NCI-H146 treated with DMSO at 0.1 percent for 48 hours (cell line): ENCODE data around the gene FUT9.

ENCODE experiments used
- DNase-seq: peaks from one replicate; lab custom pipeline; 2025; ENCODE audit not compliant: unreplicated experiment; lab: John Stamatoyannopoulos, UW

Gene FUT9

DNA sequence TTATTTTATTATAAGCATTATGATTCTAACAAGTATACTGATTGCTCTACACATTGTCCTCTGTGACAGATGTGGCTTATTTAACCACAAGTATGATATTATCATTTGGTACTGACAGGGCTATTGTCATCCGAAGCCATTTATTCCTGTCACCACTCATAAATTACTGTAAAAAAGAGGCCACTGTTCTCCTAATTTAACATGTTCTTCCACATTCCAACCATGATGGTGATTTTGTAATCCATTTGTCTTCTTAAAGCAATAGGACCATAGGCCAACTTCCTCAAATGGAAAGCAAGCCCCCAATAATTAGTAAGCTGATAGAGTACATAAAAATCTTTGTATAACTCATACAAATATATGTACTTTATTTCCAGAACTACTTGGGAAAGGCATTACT lies 50.6 kb downstream of the FUT9 start:
- no peak for DNase-seq

DNA sequence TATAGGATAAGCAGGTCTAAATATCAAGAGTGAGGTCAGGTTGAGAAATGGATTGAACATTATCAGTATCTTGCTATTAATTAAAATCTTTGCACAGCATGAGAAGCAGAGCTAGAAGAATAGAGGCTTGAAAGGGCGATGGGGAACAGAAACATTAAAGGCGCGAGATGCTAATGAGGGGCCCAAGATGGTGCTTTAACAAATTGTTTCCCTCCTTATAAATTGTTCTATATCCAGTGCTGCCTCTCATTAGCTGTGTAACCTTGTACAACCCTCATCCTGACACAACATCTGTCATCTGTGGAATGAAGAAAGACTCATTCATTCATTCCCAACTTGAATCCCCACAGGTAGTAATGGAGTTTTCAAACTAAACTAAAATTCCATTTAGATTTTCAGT lies 57.8 kb downstream of the FUT9 start:
- DNase-seq, result no peak

DNA sequence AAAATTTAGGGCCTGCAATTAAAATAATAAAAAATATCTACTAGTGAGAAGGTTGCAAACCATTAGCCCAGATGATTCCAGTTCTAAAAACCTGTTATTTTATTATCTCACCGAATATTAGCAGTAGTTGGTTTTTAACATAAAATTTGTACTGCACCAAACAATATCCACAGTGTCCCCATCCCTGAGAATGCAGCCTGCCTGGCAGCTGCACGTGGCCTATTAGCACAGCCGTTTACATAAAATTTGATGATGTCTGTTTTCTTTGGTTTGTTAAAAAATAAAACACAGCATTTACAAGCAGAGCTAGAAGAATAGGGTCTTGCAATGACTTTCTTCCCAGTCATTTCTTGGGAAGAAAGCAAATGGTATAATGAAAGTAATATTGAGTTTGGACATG lies 58.2 kb downstream of the FUT9 start:
- DNase-seq, result no peak

DNA sequence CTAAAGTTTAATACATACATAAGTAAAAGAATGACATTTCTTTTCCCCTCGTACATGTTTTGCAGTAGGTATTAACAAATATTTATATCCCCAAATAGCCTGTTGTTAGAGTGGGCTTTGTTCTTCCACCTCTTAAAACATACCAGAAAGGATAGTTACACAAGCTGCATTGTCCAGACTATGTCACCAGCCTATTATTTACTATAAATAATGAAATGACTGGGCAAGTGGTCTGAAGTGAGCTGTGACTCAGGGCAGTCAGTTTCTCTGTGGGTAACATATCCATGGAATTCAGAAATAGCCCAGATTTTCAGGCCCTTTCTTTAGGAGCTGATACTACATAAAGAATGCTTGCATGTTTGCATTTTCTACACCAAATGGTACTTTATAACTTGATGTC lies 60.1 kb downstream of the FUT9 start:
- no peak for DNase-seq

DNA sequence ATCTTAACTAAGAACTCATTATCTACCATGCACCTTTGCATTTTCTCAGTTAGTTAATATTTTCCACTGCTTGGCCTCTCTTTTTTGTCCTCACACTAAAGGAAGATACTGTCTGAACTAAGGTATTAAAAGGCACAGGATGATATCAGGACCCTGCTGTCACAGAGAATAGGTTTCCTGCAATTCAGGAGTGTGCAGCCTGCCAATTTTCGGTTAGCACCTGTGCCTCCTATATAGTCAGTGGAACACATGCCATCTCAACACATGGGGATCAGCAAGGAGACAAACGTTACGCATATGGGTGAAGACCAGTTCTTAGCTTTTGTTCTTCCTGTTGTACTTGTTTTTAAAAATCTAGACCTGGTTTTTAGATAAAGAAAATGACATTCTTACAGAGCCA lies 71.0 kb downstream of the FUT9 start:
- no peak for DNase-seq

DNA sequence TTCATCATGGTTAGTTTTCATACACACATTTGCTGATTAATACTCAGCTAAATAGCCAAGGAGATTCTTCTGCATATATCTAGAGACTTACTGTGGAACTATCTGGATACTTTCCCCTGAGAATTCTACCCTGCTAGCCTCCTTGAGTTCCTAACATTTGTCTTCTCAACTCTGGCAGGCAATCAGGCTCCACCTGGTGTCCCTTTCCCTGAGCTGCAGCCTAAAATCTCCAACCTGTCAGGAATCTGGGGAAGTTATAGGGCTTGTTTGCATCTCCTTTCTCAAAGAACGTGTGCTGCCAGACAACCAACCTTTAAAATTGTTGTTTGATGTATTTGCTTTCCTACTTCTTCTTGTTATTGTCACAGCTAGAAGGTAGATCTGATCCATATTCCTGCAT lies 73.4 kb downstream of the FUT9 start:
- DNase-seq, result no peak

DNA sequence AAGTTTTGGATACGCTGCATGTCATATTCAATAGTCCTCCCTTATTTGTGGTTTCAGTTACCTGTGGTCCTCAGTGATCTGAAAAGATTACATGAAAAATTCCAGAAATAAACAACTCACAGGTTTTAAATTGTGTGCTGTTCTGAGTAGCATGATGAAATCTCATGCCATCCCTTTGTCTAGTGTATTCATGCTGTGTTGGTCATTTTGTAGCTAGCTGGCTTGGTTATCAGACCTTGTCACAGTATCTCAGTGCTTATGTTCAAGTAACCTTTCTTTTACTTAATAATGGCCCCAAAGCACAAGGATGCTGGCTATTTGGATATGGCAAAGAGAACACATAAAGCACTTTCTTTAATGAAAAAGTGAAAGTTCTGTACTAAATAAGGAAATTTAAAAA lies 78.3 kb downstream of the FUT9 start:
- no peak for DNase-seq

DNA sequence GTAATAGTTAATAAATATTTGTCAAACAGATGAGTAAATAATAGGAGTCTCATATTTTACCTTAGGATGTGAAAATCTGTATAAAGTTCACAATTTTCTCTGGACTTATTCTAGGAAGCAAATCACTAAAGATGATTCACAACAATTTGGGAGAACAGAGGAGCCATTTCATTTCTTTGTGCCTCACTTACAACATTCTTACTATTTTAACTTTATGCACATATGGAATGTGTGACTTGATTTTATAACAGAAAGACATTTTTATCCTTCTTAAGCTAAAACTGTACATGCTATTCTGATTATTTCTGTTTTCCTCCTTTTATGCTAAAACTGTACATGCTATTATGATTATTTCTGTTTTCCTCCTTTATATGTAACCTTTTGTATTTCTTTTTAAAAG lies 83.3 kb downstream of the FUT9 start:
- no peak for DNase-seq

DNA sequence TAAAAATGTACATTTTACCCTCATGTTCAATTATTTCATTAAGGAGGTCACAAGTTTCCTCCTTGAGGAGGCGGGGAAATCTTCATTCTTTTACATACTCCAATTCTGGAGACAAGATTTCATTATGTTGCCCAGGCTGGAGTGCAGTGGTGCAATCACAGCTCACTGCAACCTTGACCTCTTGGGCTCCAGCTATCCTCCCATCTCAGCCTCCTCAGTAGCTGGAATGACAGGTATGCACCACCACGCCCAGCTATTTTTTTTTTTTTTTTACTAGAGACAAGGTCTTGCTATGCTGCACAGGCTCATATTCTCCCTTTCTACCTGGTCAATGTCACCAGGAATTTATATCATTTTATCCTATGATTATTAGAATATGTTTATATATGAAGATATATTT lies 85.8 kb downstream of the FUT9 start:
- no peak for DNase-seq

DNA sequence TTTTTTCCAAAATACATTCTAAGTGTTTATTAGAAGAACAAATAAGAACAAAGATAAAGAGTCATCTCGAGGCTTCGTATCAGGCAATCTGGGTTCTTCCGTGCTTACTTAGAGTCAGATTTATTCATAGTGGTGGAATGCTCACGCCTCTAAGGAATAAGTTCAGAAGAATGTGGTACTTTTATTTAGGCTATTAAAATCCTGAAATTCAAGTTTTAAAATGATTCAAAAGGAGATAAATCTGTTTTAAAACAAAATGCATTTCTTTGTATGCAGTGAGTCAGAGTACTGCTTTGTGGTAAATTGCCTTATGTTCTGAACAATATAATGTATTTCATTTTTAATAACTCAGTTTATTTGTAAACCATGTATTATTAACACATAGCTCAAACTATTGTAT lies 89.1 kb downstream of the FUT9 start:
- no peak for DNase-seq

DNA sequence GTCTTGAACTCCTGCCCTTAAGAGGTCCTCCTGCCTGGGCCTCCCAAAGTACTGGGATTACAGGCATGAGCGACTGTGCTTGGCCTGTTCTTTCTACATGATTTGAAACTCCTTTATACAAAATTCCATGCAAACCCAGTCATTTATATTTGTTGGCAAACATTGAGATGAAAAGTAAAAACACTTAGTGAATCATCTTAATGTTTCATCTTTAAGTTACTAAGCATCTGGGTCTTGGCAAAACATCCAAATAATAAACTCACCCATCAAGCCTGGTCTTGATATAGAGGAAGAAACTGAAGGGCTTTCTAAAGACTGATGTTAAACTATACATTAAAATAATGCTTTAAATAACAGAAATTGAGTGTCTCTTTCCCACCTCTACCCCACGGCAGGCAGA lies 95.1 kb downstream of the FUT9 start:
- no peak for DNase-seq

DNA sequence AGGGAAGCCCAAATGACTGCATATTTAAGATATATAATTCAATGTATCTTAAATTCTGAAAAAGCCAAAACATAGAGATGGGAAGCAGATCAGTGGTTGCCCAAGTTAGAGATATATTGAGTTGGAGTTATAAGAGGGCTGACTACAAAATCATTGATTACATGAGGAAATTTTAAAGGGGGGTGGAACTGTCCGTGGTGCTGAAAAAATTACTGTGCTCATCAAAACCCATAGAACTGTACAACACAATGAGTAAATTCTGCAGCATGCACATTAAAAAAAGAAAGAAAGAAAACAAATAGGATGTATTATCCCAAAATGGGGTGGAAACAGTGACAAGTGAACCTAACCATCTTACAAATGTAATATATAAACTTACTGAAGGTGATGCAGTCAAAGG lies 100.9 kb downstream of the FUT9 start:
- DNase-seq, result no peak

DNA sequence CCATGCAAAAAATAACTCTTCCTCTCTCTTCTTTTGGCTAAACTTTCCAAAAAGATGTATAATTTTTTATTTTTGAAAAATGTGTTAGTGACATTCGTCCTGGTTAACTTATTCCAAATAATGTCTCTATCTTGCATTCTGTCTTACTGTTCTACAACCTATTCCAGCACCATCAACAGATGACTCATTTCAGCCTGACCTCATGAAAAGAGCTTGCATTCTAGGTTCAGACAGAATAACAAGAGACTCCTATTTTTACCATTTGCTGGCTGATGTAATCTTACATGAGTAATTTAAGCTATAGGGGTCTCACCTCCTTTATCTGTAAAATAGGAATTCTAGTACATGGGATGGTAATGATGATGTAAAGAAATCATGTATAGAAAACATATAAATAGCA lies 109.0 kb downstream of the FUT9 start:
- no peak for DNase-seq

DNA sequence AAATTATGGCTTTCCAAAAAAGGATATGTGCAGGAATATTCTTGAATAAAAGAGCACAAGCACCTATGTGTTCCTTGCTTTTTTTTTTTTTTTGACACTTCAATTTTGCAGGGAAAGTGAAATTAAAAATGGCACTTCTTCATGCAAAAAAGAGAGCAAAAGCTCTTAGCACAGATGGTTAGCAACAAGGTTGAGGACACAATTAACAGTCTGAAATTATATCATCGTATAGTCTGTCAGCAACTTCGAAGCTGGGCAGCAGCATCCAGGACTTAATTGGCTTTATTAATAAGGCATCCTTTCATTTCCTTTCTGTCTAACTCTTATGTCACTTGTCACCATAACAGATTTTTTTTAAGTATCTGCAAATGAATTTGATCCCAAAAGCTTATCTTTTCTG lies 122.6 kb downstream of the FUT9 start:
- no peak for DNase-seq

DNA sequence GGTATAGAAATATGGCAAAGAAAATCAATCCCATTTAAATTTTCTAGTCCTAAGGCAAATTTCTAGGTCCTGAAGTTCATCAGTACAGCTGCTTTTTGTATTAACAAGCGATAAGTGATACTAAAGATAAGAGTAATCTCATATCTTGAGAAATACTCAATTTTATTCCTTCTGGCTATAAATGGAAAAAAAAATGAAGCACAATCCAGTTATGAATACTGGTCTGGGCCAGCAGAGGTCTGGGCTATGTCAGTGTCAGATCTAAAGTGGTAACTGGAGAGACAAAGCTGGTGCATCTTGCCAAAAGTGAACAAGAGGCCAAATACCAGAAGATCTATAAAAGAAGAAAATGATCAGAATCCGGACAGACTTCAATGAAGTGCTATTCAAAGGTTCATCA lies 126.4 kb downstream of the FUT9 start:
- no peak for DNase-seq

DNA sequence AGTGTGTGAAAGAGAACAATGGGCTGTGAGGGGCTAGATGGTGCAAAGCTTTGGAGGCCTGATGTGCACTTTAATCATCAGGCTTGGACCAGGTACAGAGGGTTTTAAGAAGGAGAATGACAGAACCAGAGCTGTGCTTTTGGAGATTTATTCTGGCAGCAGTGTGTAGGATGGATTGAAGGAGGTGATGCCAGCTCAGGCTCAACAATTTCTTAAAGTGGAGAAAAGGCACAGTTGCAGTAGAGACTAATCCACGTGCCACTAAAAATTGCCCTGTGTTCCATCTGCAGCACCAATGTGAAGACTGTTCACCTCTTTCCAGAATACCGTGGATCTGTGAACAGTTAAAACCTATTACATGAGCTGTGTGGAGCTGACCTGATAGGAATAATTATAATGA lies 134.7 kb downstream of the FUT9 start:
- DNase-seq, result no peak

DNA sequence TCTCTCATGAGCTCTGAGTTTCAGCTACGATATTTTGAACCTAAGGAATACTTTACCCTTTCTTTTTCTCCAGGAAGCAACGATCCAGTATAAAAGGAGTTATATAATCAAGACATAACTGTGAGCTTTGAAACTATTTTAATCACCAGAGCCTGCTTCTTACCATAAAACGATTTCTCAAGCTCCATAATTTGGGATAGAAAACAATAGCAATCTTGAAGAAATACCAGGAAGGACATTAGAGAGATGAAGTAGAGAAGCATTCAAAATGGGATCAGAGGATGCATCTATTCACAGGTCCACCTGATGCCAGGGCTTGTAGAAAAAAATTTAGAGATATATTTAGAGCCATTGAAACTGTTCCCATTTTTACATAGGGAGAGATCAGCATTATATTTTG lies 135.9 kb downstream of the FUT9 start:
- no peak for DNase-seq

DNA sequence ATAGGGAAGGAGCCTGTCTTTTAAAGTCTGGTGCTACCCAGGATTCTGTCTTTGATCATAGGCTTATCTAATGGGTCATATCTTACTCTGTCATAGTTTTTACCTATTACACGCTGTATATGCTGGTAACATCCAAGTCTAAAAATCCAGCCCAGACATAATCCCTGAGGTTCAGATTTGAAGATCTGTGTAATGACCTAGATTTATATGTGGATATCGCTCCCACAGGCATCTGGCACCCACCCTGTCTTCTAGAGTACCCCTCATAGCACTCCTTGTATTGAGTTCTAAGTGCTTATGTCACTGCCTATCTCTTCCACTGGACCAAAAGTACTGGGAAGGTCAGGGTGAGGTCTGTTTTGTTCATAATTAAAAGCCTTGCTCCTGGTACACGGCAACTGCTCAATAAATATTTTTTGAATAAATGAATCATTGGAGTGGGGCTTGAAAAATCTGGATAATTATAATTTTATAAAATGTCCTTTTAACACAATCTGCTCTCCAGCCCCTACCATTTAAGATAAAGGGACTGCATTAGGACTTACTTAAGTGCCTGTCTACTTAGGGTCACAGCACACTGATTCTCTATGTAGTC lies 136.4 kb downstream of the FUT9 start:
- DNase-seq, result no peak

DNA sequence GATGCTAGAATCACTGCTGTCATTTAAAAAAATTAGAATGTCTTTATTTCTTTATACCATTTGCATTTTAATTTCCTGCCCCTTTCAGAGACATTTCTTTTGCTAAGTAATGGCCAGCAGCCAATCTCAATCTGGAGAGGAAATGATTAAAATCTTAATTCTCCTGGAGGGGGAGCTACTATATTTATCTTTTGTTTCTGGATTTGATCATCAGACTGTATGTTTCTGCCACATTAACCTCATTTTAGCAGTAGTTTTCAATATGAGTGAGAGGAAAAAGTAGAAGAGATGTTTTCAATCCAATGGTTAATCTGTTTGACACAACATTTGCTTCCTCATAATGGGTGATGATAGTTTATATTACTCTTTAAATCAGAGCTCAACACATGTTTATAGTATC lies 138.0 kb downstream of the FUT9 start:
- DNase-seq, result no peak

DNA sequence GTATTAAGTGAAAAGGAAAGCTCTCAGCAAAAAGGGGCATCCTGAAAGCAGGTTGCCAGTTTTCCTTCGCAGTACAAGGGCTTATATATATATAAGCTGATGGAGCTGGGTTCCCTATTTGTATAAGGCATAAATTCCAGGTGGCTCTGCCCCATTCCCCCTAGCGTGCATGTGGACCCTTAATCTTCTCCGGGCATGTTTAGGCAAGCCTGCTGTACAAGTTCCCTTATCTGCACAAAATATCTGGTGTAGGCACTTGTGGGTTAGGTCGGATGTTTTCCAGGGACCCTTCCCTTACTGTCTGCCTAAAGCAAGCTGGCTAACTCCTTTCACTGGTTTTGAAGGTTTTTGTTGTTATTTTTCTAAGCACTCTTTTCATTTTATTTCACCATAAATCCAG lies 140.7 kb downstream of the FUT9 start:
- DNase-seq, result no peak

DNA sequence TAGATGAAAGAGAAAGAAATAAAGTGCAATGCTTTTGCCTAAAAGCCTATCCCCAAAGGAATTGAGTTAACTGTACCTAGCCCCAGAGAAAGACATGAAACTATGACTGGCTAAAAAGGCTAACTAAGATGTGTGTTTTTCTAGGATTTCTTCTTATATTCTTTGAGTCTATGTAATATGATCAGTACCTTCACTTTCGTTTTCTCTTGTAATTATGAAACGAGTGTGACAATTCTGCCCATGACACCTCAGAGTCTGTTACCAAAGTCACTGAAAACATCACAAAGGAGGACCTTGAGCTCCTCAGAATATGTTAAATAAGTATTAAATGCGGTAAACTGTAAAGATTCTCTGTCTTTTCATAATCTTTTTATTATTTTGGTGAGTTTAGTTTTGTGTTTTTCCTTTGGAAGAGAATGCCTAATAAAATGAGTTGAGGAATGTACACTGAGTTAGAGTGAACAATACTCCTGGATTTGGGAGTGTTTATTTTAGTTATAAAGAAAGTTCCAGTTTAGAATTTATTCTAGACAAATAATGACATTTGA lies 141.3 kb downstream of the FUT9 start:
- DNase-seq, result no peak

DNA sequence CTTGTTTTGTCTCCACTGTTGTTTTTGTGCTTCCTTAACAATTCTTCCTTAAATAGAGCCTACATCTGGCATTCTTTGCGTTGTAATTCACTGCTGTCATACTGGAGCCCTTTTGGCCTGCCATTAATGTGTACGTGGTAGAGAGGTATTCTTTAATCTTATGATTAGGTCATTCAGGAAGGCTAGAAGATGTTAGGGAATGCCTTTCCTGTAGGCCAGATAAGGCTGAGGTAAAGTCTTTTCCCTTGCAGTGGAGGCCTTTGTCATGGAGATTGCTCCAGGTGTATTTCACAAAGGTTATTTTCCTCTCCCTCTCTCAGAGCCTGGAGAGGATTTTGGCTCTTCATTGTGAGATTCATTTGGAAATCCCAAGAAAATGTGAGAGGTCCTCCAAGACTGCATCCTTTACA lies 146.9 kb downstream of the FUT9 start:
- no peak for DNase-seq

DNA sequence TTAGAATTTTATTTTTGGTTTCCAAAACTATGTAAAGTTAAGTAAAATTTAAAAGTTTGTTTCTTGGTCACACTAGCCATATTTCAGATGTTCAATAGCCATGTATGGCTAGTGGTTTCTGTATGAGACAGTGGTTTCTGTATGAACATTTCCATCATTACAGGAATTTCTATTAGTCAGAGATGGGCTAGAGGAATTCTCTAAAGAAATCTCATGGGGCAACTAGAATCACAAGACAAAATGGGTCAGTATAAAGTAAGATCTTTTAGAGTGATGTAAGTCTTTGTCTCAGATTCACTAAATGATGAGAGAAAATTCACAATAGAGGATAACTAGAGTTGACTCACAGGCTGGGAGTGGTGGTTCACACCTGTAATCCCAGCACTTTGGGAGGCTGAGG lies 149.0 kb downstream of the FUT9 start:
- DNase-seq, result no peak

DNA sequence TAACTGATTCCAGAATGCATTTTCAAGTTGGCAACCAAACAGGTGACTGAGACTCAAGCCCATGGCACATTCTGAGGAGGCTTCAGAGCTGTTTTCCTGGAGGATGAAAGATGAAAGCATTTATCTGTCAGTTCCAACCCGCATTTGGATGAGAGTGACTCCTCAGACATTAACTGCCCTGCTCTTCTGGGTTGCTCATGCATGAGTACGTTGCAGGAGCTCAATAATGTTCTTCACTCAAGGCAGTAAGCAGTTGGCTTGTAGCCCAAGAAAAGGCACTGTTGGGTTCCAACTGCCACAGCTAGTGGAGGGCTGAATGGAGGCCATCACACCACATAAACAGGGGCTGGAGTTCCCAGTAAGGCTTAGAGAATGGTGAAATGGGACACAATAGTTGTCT lies 155.3 kb downstream of the FUT9 start:
- no peak for DNase-seq
